K562 (cell line): ENCODE results near the gene SEMA6B. TPM values are rescaled to one million over a fixed set of nuclear protein-coding genes. Genes with fewer than 3 reads are reported as not detected.

Experiments
- ATAC-seq: fragments of 200-7000 bp; cut with Tn5 transposase; 3 replicates; pipeline ENCODE4 v1.9.1; 2020; ENCODE audit warnings: moderate library complexity
- BruUV-seq: library from RNA; stranded (reverse); fragments of 400-500 nt; replicated peaks from 2 replicates; lab custom pipeline; 2021; lab: Mats Ljungman, UMichigan
- CTCF ChIA-PET: fragments of 300-600 bp; formaldehyde crosslinking; extraction: SDS; loops from one replicate; lab custom pipeline; 2021; ENCODE audit warnings: low intra/inter-chr PET ratio; lab: Yijun Ruan, JAX
- POLR2A ChIA-PET: fragments of 300-600, 350-650 bp; sonication (Branson Sonifier 250); formaldehyde crosslinking; extraction: SDS; loops from one replicate; lab custom pipeline; 2021; ENCODE audit warnings: antibody characterized with exemption, inconsistent platforms; lab: Yijun Ruan, JAX
- DNase-seq, 4 experiments: peaks; one replicate each; pipeline versions ENCODE4 v3.0.0 to v3.0.0-alpha.2; 2011 to 2018; ENCODE audit warnings: low spot score in 3 of 4, mixed read lengths in 3 of 4; ENCODE audit errors: extremely low read depth in 1 of 4
- FAIRE-seq: peaks from 2 replicates; lab custom pipeline; 2011; peaks lifted over from hg19 to GRCh38; lab: Jason Lieb, UNC
- H2AFZ ChIP-seq: 2 replicates; pipeline ENCODE4 v1.6.0; 2011; ENCODE audit warnings: low read depth, low read length, control low read depth, inconsistent platforms
- H3K27ac ChIP-seq: fragments of 200-600 bp; 3 replicates; pipeline ENCODE4 v1.8.0; 2011; ENCODE audit warnings: low read depth, mild to moderate bottlenecking, control low read depth, inconsistent platforms, low read length, moderate library complexity, mixed read lengths; ENCODE audit errors: extremely low read depth
- H3K27me3 ChIP-seq, 2 experiments: fragments of 300-600 bp in 1 of 2; 2 replicates in 1 of 2; 3 replicates in 1 of 2; pipeline versions ENCODE4 v1.6.0 to v1.8.0; 2011; ENCODE audit warnings: inconsistent platforms in 2 of 2, low read length in 2 of 2, mild to moderate bottlenecking in 1 of 2, mixed read lengths in 1 of 2, moderate library complexity in 1 of 2; ENCODE audit not compliant: control insufficient read depth in 2 of 2, insufficient read depth in 2 of 2
- H3K36me3 ChIP-seq: fragments of 300-600 bp; 3 replicates; pipeline ENCODE4 v1.8.0; 2011; ENCODE audit warnings: mild to moderate bottlenecking, low read length, inconsistent platforms; ENCODE audit not compliant: control insufficient read depth, insufficient read depth
- H3K4me1 ChIP-seq, 2 experiments: fragments of 200-600 bp in 1 of 2; replicated peaks in 1 of 2; 2 replicates in 1 of 2; 3 replicates in 1 of 2; pipeline versions ENCODE4 v1.5.1 to v1.8.0; 2011; ENCODE audit warnings: inconsistent platforms in 2 of 2, low read length in 2 of 2, mild to moderate bottlenecking in 1 of 2, mixed read lengths in 1 of 2, moderate library complexity in 1 of 2; ENCODE audit not compliant: control insufficient read depth in 2 of 2, insufficient read depth in 2 of 2
- H3K4me2 ChIP-seq: 2 replicates; pipeline ENCODE4 v1.6.1; 2011; ENCODE audit warnings: low read length, control low read depth, inconsistent platforms, mixed read lengths; ENCODE audit not compliant: insufficient read depth
- H3K4me3 ChIP-seq: fragments of 200-600 bp; sonication (generic), shearing (Covaris generic); 2 replicates; pipeline ENCODE4 v1.5.1; 2016; ENCODE audit warnings: control low read depth, inconsistent platforms
- H3K79me2 ChIP-seq: fragments of 200-600 bp; 3 replicates; pipeline ENCODE4 v1.8.0; 2011; ENCODE audit warnings: low read length, inconsistent platforms; ENCODE audit not compliant: control insufficient read depth, insufficient read depth
- H3K9ac ChIP-seq, 2 experiments: 2 replicates each; pipeline versions ENCODE4 v1.6.0 to v1.6.1; 2011; ENCODE audit warnings: low read depth in 2 of 2, low read length in 2 of 2, control low read depth in 1 of 2, inconsistent platforms in 1 of 2, mild to moderate bottlenecking in 1 of 2, mixed read lengths in 1 of 2; ENCODE audit not compliant: insufficient read depth in 1 of 2
- H3K9me1 ChIP-seq: one replicate; pipeline ENCODE4 v1.6.0; 2011; ENCODE audit warnings: inconsistent platforms, mild to moderate bottlenecking, low read length, moderate library complexity; ENCODE audit not compliant: control insufficient read depth, insufficient read depth
- H3K9me3 ChIP-seq: replicated peaks from 2 replicates; pipeline ENCODE4 v1.5.1; 2011; ENCODE audit warnings: low read depth, low read length, inconsistent platforms; ENCODE audit not compliant: control insufficient read depth, insufficient read depth
- H4K20me1 ChIP-seq: replicated peaks from 2 replicates; pipeline ENCODE4 v1.6.1; 2011; ENCODE audit warnings: low read length, inconsistent platforms, mixed read lengths; ENCODE audit not compliant: control insufficient read depth, insufficient read depth
- ATF7 ChIP-seq: fragments of 450-650 bp; IDR thresholded peaks from 2 replicates; pipeline ENCODE4 v1.7.1; 2014; ENCODE audit warnings: mild to moderate bottlenecking, moderate library complexity
- ESRRA ChIP-seq: fragments of 450-650 bp; IDR thresholded peaks from 2 replicates; pipeline ENCODE4 v1.6.1; 2014; ENCODE audit warnings: low read depth, mild to moderate bottlenecking, moderate library complexity, borderline replicate concordance
- LARP7 ChIP-seq: fragments of 450-650 bp; IDR thresholded peaks from 2 replicates; pipeline ENCODE4 v1.6.1; 2016
- MCM5 ChIP-seq: fragments of 450-650 bp; IDR thresholded peaks from 2 replicates; pipeline ENCODE4 v1.6.1; 2016; ENCODE audit warnings: low read depth
- POLR2G ChIP-seq: fragments of 200-400 bp; formaldehyde crosslinking; IDR thresholded peaks from 2 replicates; pipeline ENCODE4 v1.6.1; 2017; ENCODE audit warnings: low read depth, mild to moderate bottlenecking, antibody characterized with exemption, low read length, moderate library complexity
- ZBTB8A ChIP-seq: fragments of 450-650 bp; IDR thresholded peaks from 2 replicates; pipeline ENCODE4 v1.6.1; 2018; ENCODE audit warnings: mild to moderate bottlenecking, moderate library complexity; ENCODE audit not compliant: partially characterized antibody
- ZNF184 ChIP-seq: sonication (generic); formaldehyde crosslinking; IDR thresholded peaks from 2 replicates; pipeline ENCODE4 v1.5.0; 2020; ENCODE audit warnings: missing genetic modification reagents
- ZNF436 ChIP-seq: fragments of 250-450, 450-650 bp; sonication (Bioruptor Pico); formaldehyde crosslinking; IDR thresholded peaks from 2 replicates; pipeline ENCODE4 v1.7.0; 2020; ENCODE audit warnings: mild to moderate bottlenecking
- ZNF511 ChIP-seq: sonication (generic); formaldehyde crosslinking; IDR thresholded peaks from 2 replicates; pipeline ENCODE4 v1.8.0; 2022; ENCODE audit warnings: mild to moderate bottlenecking, missing genetic modification reagents
- WGBS: fragments of 100-300 bp; shearing (Covaris generic); methylation state at CpG from one replicate; pipeline ENCODE4 v1.1.6; 2016; ENCODE audit warnings: low coverage, mixed read lengths; ENCODE audit not compliant: insufficient coverage; ENCODE audit errors: missing lambda C conversion rate; 5-methylcytosine and 5-hydroxymethylcytosine counted together
- in situ Hi-C: fragments of 300-500 bp; cut with MboI; formaldehyde crosslinking; loops from 4 replicates; pipeline ENCODE4 v1.15.0; 2018; ENCODE audit warnings: inconsistent platforms, mixed read lengths
- intact Hi-C: fragments of 100-400 bp; cut with micrococcal nuclease; formaldehyde crosslinking; loops from 2 replicates; pipeline ENCODE4 v1.14.2; 2022
- polyA plus RNA-seq, 8 experiments: library from polyadenylated mRNA; depleted of rRNA in 4 of 8; stranded (reverse) in 5 of 8; unstranded in 3 of 8; fragments of >200 nt; fragmentation: Nextera tagmentation in 2 of 8; fragmentation: Illumina TruSeq in 1 of 8; extraction: Ambion mirVana in 2 of 8; extraction: Trizol in 1 of 8; gene quantifications; 2 replicates each; pipeline versions ENCODE4 v1.2.1 to v1.2.3, GENCODE V29; 2011 to 2014; ENCODE audit warnings: inconsistent platforms in 1 of 8, missing spikeins in 1 of 8
- total RNA-seq, 7 experiments: library from RNA; depleted of rRNA in 6 of 7; stranded (reverse); fragments of >200 nt in 6 of 7; fragmentation: Illumina TruSeq in 2 of 7; extraction: Trizol in 2 of 7; gene quantifications; 2 replicates each; pipeline versions ENCODE4 v1.2.1 to v1.2.3, GENCODE V29; 2011 to 2021; ENCODE audit warnings: low replicate concordance in 1 of 7
- TF ChIP-seq, protein P1 (sequence below): fragments of 450-650 bp; formaldehyde crosslinking; IDR thresholded peaks from 2 replicates; pipeline ENCODE4 v1.4.0; 2020; ENCODE audit warnings: mild to moderate bottlenecking, moderate library complexity

Gene SEMA6B
- total and polyA plus RNA-seq, 9 of the 15 experiments (the other 6 are each of a cell fraction or from before 2014, with no cell fraction given) = 0.65 to 4.6 (median 2.5) TPM; not detected in 2

DNA sequence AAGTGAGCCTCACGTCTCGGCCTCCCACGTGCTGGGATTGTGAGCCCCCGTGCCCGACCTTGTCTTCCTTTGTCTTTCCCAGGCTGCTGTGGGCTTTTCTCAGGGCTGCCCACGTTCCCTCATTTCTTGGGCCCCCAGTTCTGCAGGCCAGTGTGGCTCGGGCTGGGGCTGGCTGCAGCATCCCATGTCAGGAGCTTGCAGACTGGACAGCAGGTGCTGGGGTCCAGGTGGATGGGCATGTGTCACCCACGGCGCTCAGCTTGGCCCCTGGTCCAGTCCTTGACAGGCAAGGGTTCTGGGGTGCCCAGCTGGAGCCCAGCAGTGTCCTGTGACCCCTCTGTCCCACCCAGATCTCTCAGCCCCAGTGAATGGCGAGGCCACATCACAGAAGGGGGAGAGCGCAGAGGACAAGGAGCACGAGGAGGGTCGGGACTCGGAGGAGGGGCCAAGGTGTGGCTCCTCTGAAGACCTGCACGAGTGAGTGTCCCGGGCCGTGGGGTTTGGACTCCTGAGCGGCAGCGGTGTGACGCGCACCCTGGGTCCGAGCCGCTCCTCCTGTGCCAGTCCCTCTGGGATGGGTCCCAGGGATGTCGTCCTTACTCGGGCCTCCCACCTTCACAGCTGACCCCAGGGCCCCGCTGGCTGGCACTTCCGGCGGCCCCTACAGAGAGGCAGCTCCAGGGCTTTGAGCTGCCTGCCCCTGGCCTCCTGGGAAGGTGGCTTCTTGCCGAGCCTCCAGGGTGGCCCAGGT, 58.5 kb downstream of the SEMA6B start:
- intact Hi-C loops = no loop called here
- 89% methylated on average over 19 of the region's 29 CpGs for WGBS
- CTCF ChIA-PET = no interaction called here

GRCh38 chr19:4499855-4500254, 59.6 kb downstream of the SEMA6B start:
- Histone ChIP-seq H3K9me1 (no peaks in the 10 kb centered on the region), H3K79me2 (no peaks in the 10 kb centered on the region)
- no TSS peak for BruUV-seq
- TF ChIP-seq, protein P1, sequence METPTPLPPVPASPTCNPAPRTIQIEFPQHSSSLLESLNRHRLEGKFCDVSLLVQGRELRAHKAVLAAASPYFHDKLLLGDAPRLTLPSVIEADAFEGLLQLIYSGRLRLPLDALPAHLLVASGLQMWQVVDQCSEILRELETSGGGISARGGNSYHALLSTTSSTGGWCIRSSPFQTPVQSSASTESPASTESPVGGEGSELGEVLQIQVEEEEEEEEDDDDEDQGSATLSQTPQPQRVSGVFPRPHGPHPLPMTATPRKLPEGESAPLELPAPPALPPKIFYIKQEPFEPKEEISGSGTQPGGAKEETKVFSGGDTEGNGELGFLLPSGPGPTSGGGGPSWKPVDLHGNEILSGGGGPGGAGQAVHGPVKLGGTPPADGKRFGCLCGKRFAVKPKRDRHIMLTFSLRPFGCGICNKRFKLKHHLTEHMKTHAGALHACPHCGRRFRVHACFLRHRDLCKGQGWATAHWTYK (CRISPR knock-in tag) = no peak
- TF ChIP-seq ESRRA (no peak), ATF7 (no peak), LARP7 (no peak), ZNF184 (CRISPR knock-in tag) (no peak), MCM5 (no peak), ZNF511 (CRISPR knock-in tag) (no peak)
- TF ChIP-seq, all 486 proteins: peak for 0
- CTCF ChIA-PET = no interaction called here
- no peak for ATAC-seq
- no peak overlapping the region for H3K4me2 ChIP-seq
- intact Hi-C loops (no loop called here), in situ Hi-C loops (no loop called here)
- POLR2A ChIA-PET = interaction anchor here (0.7 kb wide), 1 partner anchor 97 kb away, joined by 3 read pairs; the partner anchor contains the start of gene CHAF1A
- H2AFZ ChIP-seq = no peak overlapping the region
- 94% methylated on average over 11 of the region's 15 CpGs for WGBS
- no peak for FAIRE-seq
- H3K9ac ChIP-seq = no peak overlapping the region
- H3K9me3 ChIP-seq = no peaks in the 10 kb centered on the region
- H3K36me3 ChIP-seq = peaks cover 45% of the 10 kb centered on the region; the same call in 1 of the 3 replicates
- H4K20me1 ChIP-seq = no peaks in the 10 kb centered on the region
- DNase-seq = no peak
- no peaks in the 10 kb centered on the region for H3K27me3 ChIP-seq
- H3K27ac ChIP-seq = no peak overlapping the region
- peaks cover 0 to 37% of the 10 kb centered on the region in 2 experiments; a peak in 2 of 5 replicates for H3K4me1 ChIP-seq
- no peak overlapping the region for H3K4me3 ChIP-seq

More for the DNA sequence above, 58.5 kb downstream of the SEMA6B start:
- Histone ChIP-seq H2AFZ (no peak overlapping the region), H3K9me1 (no peaks in the 10 kb centered on the region), H3K36me3 (peaks cover 42% of the 10 kb centered on the region; the same call in 1 of the 3 replicates), H3K27me3 (no peaks in the 10 kb centered on the region), H3K4me3 (no peak overlapping the region), H3K79me2 (no peaks in the 10 kb centered on the region), H4K20me1 (no peaks in the 10 kb centered on the region), H3K27ac (no peak overlapping the region), H3K4me1 (peaks cover 0 to 47% of the 10 kb centered on the region in 2 experiments; a peak in 2 of 5 replicates), H3K4me2 (no peak overlapping the region), H3K9me3 (no peaks in the 10 kb centered on the region)
- POLR2A ChIA-PET = no interaction called here
- in situ Hi-C loops = no loop called here
- ATAC-seq (no peak), DNase-seq (no peak), FAIRE-seq (no peak)
- BruUV-seq = no TSS peak
- TF ChIP-seq ZBTB8A = no peak
- TF ChIP-seq ZNF436 (CRISPR knock-in tag) = no peak
- peak; percentile 29; the same call in 1 of the 2 replicates for TF ChIP-seq POLR2G
- TF ChIP-seq, all 486 proteins: peak for 1
- H3K9ac ChIP-seq = peak overlapping the region in 1 of 2 experiments; percentile 20; a peak in 1 of 4 replicates
